Right atrium auricular region (tissue), 2 donors: ENCODE data around the gene INTS11. TPM values are rescaled to one million over a fixed set of nuclear protein-coding genes. Genes with fewer than 3 reads are reported as not detected.

Source experiments
- DNase-seq: peaks from one replicate; pipeline ENCODE4 v3.0.0-alpha.2; 2019; ENCODE audit warnings: low spot score
- H3K27ac ChIP-seq, 2 donors: fragments of 200-600 bp; sonication (generic); 1 replicate in 1 of 2; 2 replicates in 1 of 2; pipeline ENCODE4 v1.5.1; 2016 to 2019
- H3K27me3 ChIP-seq, 2 donors: fragments of 200-600 bp; sonication (generic); one replicate each; pipeline versions ENCODE4 v1.5.1 to v1.6.0; 2017 to 2019
- H3K36me3 ChIP-seq: fragments of 200-600 bp; sonication (generic); one replicate; pipeline ENCODE4 v1.5.1; 2016
- H3K4me1 ChIP-seq, 2 donors: fragments of 200-600 bp; sonication (generic); one replicate each; pipeline versions ENCODE4 v1.5.1 to v1.6.0; 2017 to 2019
- H3K4me3 ChIP-seq, 2 donors: fragments of 200-600 bp; sonication (generic); 1 replicate in 1 of 2; 2 replicates in 1 of 2; pipeline ENCODE4 v1.5.1; 2017 to 2019; ENCODE audit warnings: mild to moderate bottlenecking in 1 of 2, moderate library complexity in 1 of 2
- H3K9me3 ChIP-seq, 2 donors: fragments of 200-600 bp; sonication (generic); one replicate each; pipeline ENCODE4 v1.5.1; 2019
- total RNA-seq, 2 donors: library from RNA; depleted of rRNA; stranded (reverse); fragments of >200 nt; gene quantifications; one replicate each; pipeline ENCODE4 v1.1.0, GENCODE V29; 2016
- TF ChIP-seq, protein P1 (sequence below), 2 donors: fragments of 200-600 bp; sonication (generic); IDR thresholded peaks; one replicate each; pipeline ENCODE4 v1.5.1; 2019; ENCODE audit warnings: antibody characterized with exemption in 2 of 2

INTS11 gene
- total RNA-seq, 2 donors from 2014 or later, result 59.6 to 65.2 TPM

DNA sequence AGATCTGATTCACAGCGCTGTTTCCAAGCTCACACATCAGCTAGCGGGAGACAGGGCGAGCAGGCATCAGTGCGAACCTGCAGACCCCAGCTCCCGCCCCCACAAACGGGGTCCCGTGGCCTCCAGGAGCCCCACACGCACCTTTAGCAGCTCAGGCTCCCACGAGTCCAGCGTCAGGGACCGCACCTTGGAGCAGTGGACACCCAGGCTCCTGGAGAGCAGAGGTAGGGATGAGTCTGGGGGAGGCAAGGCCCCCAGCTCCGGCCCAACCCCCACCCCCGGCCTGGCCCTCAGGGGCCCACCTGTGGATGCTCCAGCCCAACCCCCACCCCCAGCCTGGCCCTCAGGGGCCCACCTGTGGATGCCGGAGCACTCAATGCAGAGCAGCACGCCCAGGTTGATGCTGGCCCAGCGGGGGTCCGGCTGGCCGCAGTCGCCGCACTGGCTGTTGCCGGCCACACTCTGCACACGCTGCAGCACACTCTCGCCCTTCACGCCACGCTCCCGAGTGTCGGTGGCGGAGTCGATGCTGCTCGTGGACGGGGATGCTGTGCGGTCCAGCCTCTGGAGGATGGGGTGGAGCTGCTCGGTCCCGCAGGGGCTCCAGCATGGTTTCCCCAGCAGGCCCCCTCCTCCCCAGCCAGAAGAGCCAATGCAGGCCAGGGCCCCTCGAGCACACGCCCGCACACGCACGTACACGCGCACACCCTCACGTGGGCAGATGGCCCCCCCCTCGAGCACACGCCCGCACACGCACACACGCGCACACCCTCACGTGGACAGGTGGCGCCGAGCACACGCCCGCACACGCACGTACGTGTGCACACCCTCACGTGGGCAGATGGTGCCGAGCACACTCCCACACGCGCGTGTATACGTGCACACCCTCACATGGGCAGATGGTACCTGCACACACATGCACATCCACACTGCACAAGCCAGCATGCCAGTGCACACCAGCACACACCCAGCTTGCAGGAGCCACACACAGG lies 28.1 kb downstream of the INTS11 start:
- no peak overlapping the region for H3K4me3 ChIP-seq
- TF ChIP-seq, protein P1, sequence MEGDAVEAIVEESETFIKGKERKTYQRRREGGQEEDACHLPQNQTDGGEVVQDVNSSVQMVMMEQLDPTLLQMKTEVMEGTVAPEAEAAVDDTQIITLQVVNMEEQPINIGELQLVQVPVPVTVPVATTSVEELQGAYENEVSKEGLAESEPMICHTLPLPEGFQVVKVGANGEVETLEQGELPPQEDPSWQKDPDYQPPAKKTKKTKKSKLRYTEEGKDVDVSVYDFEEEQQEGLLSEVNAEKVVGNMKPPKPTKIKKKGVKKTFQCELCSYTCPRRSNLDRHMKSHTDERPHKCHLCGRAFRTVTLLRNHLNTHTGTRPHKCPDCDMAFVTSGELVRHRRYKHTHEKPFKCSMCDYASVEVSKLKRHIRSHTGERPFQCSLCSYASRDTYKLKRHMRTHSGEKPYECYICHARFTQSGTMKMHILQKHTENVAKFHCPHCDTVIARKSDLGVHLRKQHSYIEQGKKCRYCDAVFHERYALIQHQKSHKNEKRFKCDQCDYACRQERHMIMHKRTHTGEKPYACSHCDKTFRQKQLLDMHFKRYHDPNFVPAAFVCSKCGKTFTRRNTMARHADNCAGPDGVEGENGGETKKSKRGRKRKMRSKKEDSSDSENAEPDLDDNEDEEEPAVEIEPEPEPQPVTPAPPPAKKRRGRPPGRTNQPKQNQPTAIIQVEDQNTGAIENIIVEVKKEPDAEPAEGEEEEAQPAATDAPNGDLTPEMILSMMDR (IDR thresholded peaks at IDR 0.05), result no peak
- peaks cover 0 to 4% of the 10 kb centered on the region in 2 donors for H3K4me1 ChIP-seq
- no peak overlapping the region for H3K27ac ChIP-seq
- no peak for DNase-seq
- H3K9me3 ChIP-seq, result no peaks in the 10 kb centered on the region
- peaks cover 6% of the 10 kb centered on the region for H3K36me3 ChIP-seq
- H3K27me3 ChIP-seq, result no peaks in the 10 kb centered on the region

DNA sequence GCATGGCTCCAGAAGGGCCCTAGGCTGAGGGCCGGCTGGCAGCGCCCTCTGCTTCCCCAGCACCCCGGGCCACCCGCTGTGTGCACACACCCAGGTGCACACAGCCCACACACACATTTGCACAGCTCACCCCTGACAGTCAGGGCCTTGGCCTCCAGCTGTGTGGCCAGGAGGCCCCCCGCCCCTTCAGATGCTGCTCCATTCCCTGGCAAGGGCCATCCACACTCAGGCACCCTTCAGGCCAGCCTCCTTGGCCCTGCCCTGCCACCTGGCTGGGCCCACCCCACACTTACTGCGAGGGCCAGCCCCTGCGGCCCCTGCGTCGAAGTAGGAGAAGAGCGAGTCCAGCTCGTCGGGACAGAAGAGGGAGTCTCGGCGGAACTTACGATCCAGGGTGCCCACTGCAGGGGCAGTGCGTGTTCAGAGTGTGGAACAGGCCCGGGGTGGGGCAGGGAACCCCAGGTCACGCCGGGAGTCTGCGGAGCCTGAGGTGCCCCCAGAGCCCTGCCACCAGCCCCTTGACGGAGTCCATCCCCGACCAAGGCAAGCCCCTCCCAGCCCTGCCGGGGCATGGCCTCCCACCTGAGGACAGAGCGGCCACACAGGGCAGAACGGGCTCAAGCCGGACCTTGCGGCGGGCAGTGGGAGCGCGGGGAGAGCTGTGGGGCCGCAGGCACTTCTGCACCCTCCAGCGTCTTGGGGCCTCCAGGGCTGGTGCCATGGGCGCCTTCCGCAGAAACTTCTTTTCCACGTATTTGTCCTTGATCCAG lies 29.1 kb downstream of the INTS11 start:
- no peaks in the 10 kb centered on the region for H3K27me3 ChIP-seq
- H3K4me3 ChIP-seq, result no peak overlapping the region
- no peak for DNase-seq
- TF ChIP-seq, protein P1 (IDR thresholded peaks at IDR 0.05), result no peak
- H3K4me1 ChIP-seq, result peaks cover 0 to 14% of the 10 kb centered on the region in 2 donors
- no peak overlapping the region for H3K27ac ChIP-seq
- H3K9me3 ChIP-seq, result no peaks in the 10 kb centered on the region
- peaks cover 6% of the 10 kb centered on the region for H3K36me3 ChIP-seq

DNA sequence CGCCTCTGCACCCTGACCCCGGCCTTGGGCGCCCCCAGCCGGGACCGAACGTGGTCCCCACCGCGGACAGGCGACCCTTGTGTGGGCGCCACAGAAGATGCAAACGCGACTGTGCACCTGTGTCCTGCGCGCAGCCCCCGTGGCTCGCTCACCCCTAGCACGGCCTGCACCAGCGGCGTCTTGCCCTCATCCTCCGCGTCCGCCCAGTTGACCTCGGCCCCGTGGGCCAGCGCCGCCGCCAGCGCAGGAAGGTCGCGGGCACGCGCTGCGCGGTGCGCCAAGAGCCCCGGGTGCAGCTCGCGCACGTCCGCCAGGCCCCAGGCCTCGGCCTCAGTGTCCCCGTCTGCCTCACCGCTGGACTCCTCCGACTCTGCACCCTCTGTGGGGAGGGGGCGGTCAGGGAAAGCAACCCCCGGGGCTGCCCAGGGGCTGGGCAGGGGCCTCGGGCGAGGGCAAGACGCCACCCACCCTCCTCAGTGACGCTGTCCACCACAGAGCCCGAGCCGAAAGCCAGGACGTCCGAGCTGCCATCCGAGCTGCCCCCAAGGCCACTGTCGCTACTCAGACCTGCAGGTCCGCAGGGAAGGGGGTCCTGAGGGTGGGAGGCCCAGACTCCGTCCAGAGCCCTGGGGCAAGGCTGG lies 30.1 kb downstream of the INTS11 start:
- TF ChIP-seq, protein P1 (IDR thresholded peaks at IDR 0.05), result no peak
- DNase-seq, result no peak
- no peaks in the 10 kb centered on the region for H3K27me3 ChIP-seq

DNA sequence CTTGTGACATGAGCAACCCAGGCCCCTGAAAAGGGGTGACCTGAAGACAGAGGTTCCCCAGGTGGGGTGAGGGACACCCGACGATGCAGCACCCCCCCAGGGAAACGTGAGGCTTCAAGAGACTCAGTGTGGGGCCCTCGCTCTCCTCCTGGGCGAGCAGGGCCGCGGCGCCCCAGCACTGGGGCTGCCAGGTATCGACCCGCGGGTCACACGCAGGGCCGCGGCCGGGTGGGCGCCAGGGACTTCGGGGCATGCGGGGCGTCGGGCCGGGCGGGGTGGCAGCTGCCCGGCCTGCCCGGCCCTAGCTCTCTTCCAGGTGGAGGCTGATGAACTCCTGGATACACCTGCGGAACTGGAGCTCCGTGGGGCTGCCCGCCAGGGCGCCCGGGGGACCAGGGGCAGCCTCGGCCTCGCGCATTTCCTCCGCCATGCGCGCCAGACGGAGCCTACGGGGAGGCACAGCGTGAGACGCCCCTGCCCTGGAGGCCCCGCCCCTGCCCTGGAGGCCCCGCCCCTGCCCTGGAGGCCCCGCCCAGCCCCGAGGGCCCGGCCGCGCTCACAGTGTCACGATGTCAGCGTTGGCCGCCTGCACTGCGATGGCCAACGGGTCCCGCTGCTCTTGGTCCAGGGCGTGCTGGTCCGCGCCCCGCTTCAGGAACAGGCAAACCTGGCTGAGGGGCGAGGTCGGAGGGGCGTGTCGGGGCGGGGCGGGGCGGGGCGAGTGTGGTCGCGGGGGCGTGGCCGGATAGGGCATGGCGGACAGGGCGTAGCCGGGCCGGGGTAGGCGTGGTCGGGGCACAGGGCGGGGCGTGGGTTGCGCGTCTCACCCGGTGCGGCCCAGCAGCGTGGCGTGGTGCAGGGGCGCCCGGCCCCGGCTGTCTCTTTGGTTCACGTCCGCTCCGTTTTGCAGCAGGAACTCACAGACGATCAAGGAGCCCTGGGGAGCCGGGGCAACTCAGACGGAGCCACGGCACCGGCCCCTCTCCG lies 30.9 kb downstream of the INTS11 start:
- no peaks in the 10 kb centered on the region for H3K27me3 ChIP-seq
- TF ChIP-seq, protein P1 (IDR thresholded peaks at IDR 0.05), result no peak
- H3K9me3 ChIP-seq, result no peaks in the 10 kb centered on the region
- no peak overlapping the region for H3K27ac ChIP-seq
- H3K36me3 ChIP-seq, result peaks cover 6% of the 10 kb centered on the region
- no peak overlapping the region for H3K4me3 ChIP-seq
- no peak for DNase-seq
- peaks cover 0 to 15% of the 10 kb centered on the region in 2 donors for H3K4me1 ChIP-seq

More for the DNA sequence above, 30.1 kb downstream of the INTS11 start:
- Histone ChIP-seq H3K4me1 (peaks cover 0 to 15% of the 10 kb centered on the region in 2 donors), H3K4me3 (no peak overlapping the region), H3K9me3 (no peaks in the 10 kb centered on the region), H3K36me3 (peaks cover 6% of the 10 kb centered on the region), H3K27ac (no peak overlapping the region)

DNA sequence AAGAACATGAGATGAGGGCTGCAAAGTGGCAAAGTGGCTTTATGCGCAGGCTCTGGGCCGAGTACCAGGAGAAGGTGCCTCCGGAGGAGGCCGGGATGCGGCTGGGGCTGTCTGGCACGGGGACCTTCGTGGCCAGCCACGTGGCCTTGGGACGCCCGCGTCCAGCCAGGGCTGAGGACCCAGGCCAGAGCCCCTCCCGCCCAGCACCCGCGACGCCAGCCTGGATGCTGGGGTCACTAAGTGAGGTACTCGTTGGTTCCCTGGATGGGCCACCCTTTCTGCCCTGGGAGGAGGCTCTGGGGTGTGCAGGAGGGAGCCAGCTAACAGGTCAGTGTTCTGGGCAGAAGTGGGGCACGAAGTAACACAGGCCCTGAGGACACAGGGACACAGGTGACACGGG lies 31.6 kb downstream of the INTS11 start:
- Histone ChIP-seq H3K4me3 (no peak overlapping the region), H3K4me1 (peaks cover 0 to 15% of the 10 kb centered on the region in 2 donors), H3K27ac (no peak overlapping the region), H3K36me3 (peaks cover 6% of the 10 kb centered on the region), H3K9me3 (no peaks in the 10 kb centered on the region), H3K27me3 (no peaks in the 10 kb centered on the region)
- TF ChIP-seq, protein P1 (IDR thresholded peaks at IDR 0.05), result no peak
- DNase-seq, result no peak
